Stimulated activated CD8-positive, alpha-beta memory T cell treated with anti-CD3 and anti-CD28 coated beads, Interleukin-12 subunit alpha, Interleukin-12 subunit beta, amount 100 ng/mL, for 24 hours (primary cell): ENCODE results near the gene SCNN1B.

Experiments
- DNase-seq: peaks from one replicate; pipeline ENCODE4 v3.0.0-alpha.2; 2020; ENCODE audit errors: extremely low read depth

Gene SCNN1B

GRCh38 chr16:23407436-23408127, 105.5 kb downstream of the SCNN1B start:
- no peak for DNase-seq

DNA sequence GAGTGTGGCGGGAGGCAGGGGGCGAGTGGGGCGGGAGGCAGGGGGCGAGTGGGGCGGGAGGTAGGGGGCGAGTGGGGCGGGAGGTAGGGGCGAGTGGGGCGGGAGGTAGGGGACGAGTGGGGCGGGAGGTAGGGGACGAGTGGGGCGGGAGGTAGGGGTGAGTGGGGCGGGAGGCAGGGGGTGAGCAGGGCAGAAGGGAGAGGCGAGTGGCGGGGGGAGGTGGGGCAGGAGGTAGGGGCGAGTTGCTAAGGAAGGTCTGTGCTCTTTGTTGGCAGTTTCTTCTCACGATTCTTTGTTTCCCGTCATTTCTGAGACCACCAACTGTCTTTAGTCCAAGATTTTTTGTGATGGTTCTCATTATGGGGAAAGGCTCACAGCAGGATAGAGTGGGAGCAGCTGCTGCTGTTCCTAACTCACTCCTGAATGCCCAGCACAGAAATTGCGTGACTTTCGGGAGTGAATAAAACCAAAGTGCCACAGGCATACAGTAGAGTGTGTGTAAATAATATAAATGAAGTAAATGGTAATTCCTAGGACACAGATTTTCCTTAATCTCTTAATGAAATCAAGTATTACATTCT, 106.2 kb downstream of the SCNN1B start:
- no peak for DNase-seq

- no peak for DNase-seq
These were observed 106.8 kb downstream of the SCNN1B start for GRCh38 chr16:23408823-23409298.

DNA sequence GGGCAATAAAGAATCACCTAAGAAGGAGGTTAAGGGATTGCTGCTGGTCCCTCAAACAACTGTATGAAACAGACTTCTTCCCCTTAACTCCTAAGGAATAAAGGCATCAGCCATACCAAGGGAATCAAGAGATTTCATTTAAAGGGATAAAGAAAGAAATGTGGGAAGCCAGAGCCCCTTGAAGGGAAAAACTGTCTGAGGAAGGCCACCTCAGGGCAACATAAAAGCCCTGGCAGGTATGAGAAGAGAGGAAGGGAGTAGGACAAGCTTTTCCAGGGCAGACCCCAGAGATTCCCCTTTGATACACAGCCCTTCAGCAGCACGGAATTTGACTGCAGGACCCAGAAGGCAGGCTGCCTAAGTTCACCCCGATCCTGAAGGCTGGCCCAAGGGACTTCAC, 107.4 kb downstream of the SCNN1B start:
- no peak for DNase-seq

GRCh38 chr16:23410176-23410575, 108.1 kb downstream of the SCNN1B start:
- no peak for DNase-seq

DNA sequence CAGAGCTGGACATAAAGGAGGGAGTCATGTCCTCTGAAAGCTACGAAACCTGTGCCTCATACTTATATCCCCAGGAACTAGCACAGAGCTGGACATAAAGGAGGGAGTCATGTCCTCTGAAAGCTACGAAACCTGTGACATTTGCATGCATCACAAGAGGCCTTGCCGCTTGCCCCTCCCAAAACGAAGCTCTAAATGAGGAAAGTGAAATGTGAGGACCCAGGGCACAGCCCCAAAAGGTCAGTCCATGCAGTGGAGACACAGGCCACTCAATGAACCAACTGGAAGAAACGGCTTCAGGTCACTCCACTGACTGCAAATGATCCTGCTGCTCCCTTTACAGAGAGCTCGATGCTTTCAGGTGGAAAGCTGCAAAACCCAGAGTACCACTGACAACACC, 112.6 kb downstream of the SCNN1B start:
- no peak for DNase-seq

- DNase-seq: no peak
These were observed 114.7 kb downstream of the SCNN1B start for GRCh38 chr16:23416816-23417215.

- no peak for DNase-seq
These were observed 117.9 kb downstream of the SCNN1B start for GRCh38 chr16:23420011-23420410.

- no peak for DNase-seq
These were observed 121.5 kb downstream of the SCNN1B start for GRCh38 chr16:23423496-23424049.

DNA sequence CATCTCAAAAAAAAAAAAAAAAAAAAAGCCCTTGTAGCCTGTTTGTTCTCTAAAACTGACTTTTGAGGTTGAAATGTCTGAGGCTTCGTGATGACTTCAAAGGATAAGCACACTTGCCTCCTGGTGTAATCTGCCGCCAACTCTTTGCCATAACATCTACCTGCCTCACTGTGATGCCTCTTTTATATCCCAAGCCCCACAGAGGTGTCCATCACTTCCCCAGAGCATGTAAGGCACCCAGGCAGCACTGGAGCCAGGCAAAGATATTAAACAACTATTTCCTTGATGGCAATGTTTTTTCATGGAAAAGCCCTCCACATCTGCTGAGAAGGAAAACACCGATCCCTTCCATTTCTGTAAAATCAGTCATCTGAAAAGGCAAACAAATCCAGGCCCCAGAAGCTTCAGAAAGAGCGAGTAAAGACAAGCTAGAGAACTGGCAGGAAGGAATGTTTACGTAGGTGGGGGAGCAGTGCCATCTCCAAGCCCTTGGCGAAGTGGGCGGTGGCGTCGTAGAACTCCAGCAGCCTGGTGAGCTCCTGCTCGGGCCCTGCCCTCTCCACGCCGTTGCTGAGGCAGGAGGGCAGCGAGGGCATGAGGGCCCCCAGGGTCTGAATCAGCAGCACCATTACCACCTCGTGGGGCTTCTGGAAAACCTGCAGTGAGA, 122.3 kb downstream of the SCNN1B start:
- DNase-seq: no peak

DNA sequence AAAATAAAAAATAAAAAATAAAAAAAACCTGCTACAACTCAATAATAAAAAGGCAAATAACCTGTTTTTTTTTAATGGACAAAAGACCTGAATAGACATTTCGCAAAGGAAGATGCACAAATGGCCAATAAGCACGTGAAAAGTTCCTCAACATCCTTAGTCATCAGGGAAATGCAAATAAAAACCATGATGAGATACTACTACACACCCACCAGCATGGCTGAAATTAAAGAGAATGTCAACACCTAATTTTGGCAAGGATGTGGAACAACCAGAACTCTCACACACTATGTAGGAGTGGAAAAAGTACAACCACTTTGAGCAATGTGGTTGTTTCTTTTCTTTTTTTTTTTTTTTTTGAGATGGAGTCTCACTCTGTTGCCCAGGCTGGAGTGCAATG, 126.2 kb downstream of the SCNN1B start:
- no peak for DNase-seq
